HG03432 (cell line): ENCODE measurements around the gene PRKG1.
"Not testable (repeated sequence)": the region's sequence is repeated elsewhere in the genome, so short reads cannot be mapped to it uniquely, and the experiment has no call there.

ENCODE experiments used
- ATAC-seq: cut with Tn5 transposase; IDR thresholded peaks from one replicate; pipeline ENCODE4 v1.9.1; 2021; ENCODE audit warnings: mild to moderate bottlenecking, moderate library complexity; ENCODE audit not compliant: unreplicated experiment

The PRKG1 gene

DNA sequence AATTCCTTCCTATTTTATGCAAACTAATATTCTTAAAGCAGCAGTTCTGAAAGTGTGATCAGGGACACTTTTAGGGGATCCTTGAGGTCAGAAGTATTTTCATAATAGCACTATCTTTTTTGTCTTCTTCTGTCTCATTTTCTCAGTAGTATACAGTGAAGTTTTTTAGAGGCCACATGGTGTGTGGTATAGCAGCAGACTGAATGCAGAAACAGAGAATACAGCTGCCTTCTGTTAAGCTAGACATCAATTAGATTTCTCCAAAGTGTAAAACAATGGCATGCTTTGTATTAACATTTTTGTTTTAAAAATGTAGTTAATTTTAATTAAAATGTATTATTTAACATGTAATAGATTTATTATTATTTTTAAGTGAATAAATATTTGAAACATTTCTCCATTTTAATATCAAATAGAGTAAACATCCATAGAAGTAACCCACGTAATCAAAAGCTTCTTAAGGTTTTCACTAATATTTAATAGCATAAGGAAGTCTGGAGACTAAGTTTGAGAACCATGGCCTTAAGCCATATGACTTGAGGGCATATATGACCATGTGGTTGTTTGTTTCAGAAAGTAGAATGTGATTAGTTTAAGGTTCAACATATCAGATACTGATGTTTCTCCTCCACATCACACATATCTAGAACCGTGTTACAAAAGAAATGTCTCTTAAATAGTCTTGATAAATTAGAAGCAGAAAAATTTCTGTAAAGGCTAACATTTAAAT, 94.0 kb downstream of the PRKG1 start:
- no peak for ATAC-seq

DNA sequence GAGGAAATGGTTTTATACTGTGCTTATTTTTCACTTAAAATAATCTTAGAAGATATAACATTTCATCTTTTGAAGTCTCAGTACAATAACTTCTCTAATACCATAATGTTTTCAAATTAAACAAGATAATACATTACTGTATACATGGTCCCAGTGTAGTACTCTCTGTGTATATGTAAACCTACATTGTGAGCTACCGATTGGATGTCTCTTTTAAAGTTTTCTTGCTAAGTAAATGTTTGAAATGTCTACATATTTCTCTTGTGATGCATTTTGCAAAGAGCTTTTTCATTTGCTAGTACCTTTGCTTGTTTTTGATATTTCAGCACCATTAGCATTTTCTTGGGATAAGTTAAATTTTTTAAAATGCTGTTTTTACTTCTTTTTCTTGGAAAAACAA, 94.8 kb downstream of the PRKG1 start:
- no peak for ATAC-seq

DNA sequence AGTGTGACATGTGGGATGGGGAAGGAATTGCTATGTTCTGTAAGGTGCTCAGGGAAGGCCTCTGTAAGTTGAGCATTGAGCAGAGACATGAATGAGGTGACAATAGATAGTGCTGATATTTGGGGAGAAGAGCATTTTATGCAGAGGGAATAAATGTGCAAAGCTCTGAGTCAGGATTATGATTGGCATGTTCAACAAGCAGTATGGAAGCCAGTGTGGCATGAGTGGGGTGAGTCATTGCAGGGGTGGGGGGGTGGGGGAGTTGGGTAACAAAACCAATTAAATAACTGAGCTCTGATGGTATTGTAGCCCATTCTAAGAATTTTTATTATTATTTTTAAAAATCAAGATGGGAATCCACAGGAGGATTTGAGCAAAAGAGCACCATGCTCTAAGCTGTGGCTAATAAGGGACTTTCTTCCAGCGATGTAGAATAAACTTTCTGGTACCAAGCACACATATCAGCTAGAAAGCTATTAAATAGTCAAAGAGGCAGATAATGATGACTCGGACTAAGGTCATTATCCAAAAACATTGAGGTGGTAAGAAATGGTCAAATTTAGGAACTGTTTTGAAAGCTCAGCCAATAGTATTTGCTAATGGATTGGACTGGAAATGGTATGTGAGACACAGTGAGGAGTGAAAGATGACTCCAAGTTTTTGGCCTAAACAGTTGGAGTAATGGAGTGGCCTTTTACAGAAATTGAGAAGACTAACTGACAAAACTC, 96.4 kb downstream of the PRKG1 start:
- no peak for ATAC-seq

DNA sequence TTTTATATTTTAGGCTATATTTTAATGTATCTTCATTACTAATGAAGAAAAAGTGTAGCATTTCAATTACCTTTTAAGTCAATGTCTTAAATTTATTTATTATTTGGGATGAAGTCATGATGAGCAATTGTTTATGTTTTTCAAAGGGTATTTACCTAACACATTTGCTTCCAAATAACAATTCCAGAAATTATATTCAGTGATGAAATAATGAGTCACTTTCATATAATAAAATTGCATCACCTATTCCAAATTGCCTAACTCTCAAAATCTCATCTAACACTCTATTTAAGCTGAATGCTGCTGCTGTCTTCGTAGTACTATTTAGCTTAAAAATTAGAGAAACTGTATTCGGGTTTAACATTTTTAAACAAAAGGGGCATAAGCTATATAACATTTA, 97.7 kb downstream of the PRKG1 start:
- no peak for ATAC-seq

DNA sequence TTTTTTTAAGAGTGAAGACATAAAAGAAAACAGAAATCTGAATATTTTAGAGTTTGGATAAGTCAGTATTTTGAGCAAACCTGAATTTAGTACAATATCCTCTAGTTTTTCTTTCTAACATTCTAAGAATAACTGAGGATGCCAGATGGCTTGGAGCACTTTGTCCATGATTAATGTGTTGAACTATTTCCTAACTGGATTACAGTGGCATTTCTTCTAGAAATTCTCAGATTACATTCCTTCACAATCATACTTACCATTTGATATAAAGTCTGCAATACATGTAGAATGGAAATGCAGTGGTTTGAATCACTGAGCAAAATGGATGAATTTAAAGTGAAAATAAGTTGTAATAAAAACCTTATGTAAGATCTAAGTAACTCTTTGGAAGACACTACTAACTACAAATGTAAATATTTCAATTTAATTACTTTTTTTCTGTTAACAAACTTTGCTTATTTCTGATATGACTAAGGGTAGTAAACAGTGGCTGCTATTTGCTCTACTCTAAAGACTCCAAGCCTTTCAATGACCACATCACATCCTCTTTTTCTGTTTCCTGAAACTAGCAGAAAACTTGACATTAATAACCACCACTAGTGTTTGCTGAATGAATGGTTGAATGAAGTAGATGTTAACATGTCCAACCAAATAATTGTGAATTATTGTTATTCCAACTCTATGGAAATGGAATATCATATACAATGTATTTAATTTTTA, 102.8 kb downstream of the PRKG1 start:
- ATAC-seq = no peak

DNA sequence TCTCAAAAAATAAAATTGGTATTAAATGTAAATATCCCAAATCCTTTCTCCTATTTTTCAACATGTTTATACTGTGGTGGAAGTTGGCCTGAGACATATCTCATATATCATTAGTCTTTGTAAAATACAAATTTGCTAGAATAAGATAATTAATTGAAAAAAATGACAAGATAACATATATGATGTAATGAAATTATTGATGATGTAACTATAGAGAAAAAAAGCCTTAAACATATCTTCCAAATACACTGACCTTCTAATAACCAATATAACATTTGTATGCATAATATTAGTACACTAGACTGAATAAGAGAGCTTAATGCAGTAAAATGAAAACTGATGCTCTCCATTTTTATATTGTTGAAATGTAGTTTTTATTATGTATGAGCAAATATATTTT, 104.3 kb downstream of the PRKG1 start:
- no peak for ATAC-seq

DNA sequence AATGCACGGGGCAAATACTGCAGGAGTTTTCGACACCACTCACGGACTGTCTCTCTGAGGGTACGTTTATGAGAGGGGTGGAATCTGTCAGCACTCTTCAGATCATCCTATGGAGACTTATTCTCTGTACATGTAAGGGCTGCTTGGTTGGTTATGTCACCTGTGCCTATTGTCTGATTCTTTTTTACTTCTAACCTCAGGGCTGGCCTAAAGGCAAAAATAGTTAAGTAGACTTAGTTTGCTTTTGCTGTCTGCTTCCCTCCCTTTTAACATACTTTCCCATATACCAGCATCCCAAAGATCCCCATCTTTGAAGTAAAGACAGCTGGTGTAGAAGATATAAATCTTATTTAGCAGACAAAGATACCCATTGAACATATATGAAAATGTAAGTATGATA, 105.9 kb downstream of the PRKG1 start:
- no peak for ATAC-seq

DNA sequence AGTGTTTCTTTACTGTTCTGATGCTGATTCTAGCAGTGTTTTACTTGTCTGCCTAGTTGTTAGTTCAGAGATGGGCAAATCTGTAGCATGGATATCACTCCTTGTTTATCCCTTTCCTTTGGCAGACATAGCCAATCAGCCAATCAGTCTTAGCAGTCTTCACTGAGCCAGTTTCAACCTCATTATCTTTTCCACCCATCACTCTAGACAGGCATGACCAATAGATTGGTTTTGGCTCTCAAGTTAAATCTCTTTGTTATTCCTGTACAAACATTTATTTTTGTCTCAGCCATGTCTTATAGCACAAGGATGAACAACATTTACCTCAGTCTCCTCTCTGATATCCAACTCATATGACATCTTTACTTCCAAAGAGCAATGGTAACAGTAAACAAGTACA, 109.5 kb downstream of the PRKG1 start:
- no peak for ATAC-seq

DNA sequence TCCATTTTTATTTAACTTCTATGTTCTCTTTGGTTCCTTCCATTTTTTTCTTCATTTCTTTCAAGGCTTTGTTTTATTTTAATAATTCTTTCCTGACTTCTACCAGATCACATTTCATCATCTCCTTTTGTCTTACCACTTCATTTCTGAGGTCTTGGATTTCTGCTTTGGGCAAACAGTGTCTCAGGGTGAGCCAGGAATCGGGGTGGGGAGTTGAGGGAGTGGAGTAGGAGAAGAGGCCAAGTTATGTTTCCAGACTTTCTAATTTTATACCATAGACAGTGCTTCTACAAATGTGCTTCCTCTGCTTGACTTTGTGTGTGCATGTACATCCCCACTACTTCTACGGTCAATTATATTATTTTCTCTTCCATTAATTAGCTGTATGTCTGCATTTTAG, 112.1 kb downstream of the PRKG1 start:
- no peak for ATAC-seq

DNA sequence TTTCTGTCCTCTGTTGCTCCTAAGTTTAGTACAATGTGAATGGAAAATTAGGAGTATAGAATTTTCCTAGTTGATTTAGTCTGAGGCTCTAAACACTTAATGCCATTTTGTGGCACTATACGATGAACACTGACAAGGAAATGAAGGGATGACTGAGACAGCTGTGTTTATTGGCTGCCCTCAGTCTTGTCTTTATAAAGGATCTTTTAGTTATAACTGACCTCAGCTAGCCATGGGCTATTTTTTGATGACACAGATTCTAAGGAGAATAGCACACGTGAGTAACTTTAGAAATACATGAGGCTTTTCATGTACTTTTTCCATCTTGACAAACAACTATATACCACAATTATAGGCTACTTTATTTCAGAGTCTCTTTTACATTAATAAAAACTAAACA, 113.7 kb downstream of the PRKG1 start:
- ATAC-seq = no peak

DNA sequence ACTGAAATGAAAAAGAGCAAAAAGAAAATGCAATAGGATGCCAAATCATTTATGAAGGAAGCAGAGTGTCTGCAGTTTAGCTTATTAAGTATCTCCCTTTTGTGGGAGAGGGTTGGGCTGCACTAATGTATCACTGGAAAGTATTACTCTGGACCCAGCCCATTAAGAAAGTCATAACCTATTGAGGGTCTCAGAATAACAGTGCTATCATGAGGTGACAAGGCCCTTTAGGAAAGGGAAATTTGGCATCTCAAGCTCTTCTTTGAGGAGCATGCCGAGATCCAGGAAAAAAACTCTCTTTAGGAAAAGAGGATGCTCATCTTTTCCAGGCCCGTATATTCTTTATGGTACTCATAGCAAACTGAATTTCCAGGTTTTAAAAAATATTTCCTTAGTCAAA, 114.6 kb downstream of the PRKG1 start:
- ATAC-seq = no peak

DNA sequence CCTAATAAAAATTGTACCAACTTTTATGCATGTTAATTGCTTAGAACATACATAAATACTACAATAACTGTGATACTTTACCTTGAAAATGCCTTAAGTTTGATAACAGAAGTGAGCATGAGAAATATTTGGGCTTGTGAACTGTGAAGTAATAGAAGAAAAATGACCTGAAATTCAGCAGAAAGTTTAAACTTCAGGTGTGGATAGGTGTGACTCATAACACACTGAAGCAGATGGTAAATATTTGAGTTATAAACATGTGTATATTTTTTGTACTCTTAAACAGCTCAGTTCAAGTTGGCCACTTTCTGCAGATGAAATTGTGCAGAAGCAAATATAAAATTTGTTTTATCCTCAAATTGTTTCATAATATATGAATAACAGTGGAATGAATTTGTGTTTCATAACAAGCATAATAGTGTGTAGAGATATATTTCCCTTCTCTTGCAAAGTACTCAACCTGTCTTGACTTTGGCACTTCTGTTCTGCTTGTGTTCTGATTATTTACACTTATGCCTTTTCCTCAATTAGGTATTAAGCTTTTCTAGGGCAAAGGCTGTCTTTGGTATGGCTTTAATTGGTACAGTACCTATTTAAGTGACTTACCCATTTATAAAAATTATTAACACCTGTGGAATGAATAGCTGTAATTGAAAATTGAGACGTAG, 122.4 kb downstream of the PRKG1 start:
- no peak for ATAC-seq

DNA sequence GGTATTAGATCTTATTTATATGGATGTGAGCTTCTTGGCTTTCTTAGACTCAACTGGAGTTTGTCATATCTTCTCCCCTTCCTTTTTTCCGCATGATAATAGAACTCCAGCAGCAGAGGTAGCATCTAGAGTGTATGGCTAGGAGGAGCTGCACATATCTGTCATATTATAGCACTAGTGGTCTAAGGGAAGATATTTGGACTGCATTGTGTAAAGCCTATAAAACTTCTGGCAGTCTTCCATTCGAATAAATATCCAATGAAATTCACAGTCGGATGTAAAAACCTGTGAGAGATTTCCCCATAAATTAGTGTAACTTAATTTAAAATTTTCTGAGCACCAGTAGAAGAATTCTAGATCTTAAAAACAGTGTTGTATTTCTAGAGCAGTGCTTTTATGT, 123.9 kb downstream of the PRKG1 start:
- no peak for ATAC-seq

DNA sequence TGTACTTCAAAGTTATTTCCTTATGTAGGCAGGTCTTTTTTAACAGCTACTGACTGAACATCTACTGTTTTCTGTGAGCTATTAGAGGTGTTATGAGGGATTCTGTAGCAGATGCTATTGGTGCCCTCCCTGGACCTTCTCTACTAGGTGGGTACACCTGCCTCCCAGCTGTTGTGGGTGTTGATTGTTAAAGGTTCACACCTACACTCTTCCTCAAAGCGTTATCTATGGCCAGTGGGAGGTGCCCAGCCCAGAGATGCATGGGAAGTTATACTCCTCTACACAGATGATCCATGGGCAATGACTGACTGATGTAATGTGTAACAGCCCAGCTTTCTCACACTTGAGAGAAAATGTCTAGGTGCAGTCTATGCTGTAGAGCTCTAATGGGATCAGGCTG, 127.7 kb downstream of the PRKG1 start:
- ATAC-seq = no peak

DNA sequence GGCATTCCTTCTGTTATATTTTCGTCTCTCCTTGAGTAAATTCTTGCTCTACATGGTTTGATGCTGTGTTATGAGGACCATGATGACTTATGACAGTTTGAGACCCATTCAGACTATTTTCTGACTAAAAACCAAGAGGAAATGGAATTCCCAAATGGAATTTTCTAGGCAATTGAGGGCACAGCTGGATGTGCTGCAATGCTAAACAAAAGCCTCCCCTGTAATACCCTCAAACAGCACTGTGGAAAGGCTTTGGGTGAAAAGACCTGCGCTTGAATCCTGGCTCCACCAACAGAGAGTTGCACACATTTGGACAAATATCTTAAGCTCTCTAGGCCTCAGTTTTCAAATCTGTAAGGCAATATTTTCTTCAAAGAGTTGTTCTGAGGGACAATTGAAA, 129.1 kb downstream of the PRKG1 start:
- no peak for ATAC-seq

DNA sequence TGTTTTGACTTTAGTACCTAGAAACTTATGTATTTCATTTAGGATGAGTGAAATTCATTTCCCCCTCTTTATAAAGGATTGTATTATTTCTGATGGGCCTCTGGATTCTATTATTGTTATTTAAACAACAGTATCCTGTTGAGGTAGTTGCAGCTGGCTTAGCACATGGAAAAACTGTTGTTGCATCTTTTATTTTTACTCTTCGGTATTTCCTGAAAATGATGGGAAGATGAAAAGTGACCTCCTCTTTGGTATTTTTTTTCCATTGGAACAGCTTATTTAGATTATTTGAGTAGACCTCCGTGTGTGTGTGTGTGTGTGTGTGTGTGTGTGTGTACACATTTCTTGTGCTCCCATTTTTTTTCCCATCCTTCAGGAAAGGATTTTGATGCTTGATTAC, 129.8 kb downstream of the PRKG1 start:
- ATAC-seq = no peak

DNA sequence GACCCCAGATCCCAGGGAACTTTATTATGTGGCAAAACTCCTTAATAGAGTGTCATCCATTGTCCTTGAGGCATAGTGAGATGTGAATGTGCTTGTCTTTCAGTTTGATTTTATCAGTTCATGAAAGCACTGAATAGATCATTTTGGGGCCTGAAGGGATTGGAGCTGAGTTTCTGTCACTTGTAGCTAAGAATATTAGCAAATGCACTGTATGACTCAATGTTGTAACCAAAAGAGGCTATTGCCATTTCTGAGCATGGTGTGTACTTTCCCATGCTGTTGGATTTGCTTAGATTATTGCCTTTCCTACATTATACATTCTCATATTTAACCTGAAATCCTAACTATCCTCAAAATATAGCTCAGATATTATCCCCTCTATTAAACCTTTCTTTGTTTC, 130.4 kb downstream of the PRKG1 start:
- no peak for ATAC-seq

DNA sequence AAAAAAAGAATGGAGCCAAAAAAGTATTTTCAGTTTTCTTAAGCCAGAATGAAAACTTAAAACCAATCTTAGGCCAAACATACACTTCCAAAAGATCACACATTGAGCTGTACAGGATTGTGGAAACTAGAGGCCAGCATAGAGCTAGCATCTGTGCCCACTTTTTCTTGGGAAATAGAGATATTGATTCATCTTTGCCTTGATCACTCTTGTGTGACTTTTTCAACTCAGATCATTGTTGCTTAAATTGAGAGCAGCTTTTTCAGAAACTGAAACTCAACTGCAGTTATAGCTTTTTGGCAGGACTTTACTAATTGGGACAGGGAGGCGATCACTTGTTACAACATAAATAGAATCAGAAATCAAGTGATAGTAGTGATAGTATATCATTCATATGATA, 132.2 kb downstream of the PRKG1 start:
- no peak for ATAC-seq

DNA sequence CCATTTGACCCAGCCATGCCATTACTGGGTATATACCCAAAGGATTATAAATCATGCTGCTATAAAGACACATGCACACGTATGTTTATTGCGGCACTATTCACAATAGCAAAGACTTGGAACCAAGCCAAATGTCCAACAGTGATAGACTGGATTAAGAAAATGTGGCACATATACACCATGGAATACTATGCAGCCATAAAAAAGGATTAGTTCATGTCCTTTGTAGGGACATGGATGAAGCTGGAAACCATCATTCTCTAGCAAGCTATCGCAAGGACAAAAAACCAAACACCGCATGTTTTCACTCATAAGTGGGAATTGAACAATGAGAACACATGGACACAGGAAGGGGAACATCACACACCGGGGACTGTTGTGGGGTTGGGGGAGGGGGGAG, 138.7 kb downstream of the PRKG1 start:
- not testable (repeated sequence) for ATAC-seq

DNA sequence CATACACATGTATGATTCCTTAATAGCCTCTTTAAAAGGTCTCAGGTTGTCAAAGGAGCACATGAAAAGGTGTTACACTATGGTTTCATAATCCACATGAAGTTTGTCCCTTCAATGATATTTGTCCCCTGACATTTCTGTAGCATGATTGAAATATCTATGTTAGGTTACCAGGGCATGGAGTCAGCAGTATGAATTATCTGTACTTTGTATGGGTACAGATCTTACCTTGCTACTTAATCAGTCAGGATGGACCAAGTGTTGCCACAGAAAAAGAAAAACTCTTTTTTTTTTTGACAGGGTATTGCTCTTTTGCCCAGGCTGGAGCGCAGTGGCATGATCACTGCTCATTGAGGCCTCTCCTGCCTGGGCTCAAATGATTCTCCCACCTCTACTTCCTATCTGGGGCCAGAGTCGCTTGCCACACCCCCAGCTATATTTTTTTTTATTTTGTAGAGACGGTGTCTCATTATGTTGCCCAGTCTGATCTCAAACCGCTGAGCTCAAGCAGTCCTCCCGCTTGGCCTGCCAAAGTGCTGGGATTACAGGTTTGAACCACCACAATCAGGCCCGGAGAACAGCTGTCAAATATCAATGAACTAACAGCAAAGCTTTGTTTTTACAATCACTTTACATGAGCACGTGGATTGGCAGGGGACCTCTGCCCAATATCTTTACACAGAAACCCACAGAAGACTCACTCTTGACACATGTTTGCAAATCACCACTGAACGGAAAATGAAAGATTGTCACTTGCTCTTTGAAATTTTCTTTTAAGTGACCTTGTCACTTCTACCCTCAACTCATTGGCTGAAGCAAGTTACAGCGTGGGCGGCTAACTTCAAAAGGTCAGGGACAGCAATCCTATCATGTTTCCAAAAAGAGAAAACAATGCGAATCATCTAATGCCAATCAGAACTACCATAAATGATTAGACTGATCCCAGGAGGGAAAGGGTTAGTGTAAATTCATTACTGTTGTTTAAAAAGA, 140.2 kb downstream of the PRKG1 start:
- no peak for ATAC-seq
